CD4-positive, alpha-beta T cell treated with Interleukin-12 subunit alpha and Interleukin-12 subunit beta, for 1 hour (primary cell): ENCODE data around the gene TOP1.

Experiments
- DNase-seq: peaks from one replicate; pipeline ENCODE4 v3.0.0-alpha.2; 2020

TOP1 gene

DNA sequence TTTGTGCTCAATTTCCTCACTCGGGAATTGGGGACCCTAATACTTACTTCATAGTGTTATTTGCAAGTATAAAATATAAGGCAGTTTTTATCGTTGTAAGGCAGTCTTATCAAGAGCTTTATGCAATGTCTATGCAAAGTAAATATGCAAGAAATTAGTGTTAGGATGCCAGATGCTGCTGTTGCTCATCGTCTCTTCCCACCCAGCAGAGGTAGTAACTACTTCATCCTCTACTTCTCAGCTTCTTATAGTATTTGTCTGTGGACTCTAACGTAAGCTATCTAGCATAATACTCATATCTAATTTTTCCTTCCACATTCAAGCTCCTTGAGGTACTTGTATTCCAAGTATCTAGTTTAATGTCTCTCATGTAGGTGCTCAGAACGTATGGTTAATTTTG, 120.3 kb downstream of the TOP1 start:
- DNase-seq: no peak

DNA sequence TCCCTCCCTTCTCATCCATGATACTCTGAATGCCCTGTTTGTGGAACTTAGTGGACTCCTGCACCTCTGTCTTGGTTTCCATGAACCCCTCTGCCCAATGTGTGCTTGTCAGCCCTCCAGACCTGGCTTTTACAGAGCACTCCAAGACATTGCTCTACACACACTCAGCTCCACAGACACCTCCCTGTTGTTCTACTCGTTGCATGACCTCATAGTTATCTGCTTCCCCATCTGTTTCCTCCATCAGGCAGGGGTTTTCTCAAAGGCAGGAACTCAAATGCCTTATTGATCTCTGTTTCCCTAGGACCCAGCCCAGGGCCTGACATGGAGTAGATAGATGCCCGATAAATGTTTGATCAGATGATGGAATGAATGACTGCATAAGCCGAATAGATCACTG, 122.0 kb downstream of the TOP1 start:
- DNase-seq: peak; percentile 51

- no peak for DNase-seq
These were observed 122.7 kb downstream of the TOP1 start for GRCh38 chr20:41151134-41151869.

GRCh38 chr20:41152108-41152757, 123.6 kb downstream of the TOP1 start:
- no peak for DNase-seq

- no peak for DNase-seq
These were observed 126.0 kb downstream of the TOP1 start for GRCh38 chr20:41154436-41155176.

GRCh38 chr20:41155261-41155660, 126.6 kb downstream of the TOP1 start:
- no peak for DNase-seq

DNA sequence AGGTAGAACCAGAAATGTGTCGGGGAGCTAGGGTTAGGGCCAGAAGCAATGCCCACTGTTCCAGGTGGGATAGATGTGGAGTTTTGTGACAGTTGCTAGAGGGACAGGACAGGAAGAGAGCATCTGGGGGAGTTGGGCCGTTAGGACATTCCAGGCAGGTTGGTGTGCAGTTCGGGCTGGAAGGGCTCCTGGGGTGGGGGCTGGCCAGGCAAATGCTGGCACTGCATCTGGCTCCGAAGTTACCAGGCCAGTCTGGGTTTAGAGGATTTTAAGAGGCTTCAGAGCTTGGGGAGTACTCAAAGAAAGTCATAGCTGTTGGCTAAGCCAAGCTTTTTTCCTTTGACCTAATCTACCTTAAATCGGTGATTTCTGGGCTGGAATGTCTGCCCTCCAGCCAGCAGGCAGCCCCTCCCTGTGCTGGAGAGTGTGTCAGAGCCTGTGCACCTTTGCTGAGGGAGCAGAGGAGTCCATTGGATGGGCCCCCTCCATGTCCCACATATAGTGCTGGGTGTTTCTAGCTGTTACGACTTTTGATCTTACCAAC, 129.5 kb downstream of the TOP1 start:
- DNase-seq: no peak

- DNase-seq: no peak
These were observed 130.9 kb downstream of the TOP1 start for GRCh38 chr20:41159547-41159946.

DNA sequence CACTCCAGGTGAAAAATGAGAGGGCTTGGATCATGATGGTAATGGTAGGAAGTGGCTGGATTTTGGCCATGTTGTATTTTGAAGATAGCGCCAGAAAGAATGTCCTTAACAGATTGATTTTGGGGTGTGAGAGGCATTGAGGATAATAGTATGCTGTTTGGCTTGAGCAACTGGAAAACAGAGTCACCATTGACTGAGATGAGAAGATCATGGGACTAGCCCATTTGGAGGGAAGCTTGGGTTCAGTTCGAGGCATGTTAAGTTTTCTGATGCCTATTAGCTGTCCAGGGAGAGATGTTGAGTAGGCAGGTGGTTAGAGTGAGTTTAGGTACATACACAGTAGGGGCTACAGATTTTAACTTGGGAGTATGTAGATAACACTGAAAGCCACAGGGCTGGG, 132.1 kb downstream of the TOP1 start:
- DNase-seq: no peak

DNA sequence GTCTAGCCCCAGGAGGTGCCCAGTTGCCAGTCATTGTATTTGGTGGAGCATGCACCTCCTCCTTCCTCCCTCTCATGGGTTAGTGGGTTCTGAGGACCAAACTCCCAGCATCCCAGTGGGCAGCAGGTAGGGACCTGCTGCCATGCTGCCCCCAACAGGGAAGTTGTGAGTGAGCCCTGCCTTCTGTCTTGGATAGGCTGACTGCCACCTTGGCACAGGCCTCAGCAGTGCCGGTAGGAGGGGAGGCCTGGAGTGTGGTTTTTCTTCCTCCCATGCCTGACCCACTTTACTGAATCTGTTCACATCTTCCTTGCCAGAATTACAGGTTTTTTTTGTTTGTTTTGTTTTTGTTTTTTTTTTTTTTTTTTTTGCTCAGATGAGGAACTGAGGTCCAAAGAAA, 133.3 kb downstream of the TOP1 start:
- DNase-seq: no peak

- DNase-seq: no peak
These were observed 133.8 kb downstream of the TOP1 start for GRCh38 chr20:41162396-41162795.

GRCh38 chr20:41163821-41164220, 135.2 kb downstream of the TOP1 start:
- DNase-seq: no peak

- DNase-seq: no peak
These were observed 136.6 kb downstream of the TOP1 start for GRCh38 chr20:41165001-41165882.

GRCh38 chr20:41166201-41167117, 137.8 kb downstream of the TOP1 start:
- DNase-seq: no peak

DNA sequence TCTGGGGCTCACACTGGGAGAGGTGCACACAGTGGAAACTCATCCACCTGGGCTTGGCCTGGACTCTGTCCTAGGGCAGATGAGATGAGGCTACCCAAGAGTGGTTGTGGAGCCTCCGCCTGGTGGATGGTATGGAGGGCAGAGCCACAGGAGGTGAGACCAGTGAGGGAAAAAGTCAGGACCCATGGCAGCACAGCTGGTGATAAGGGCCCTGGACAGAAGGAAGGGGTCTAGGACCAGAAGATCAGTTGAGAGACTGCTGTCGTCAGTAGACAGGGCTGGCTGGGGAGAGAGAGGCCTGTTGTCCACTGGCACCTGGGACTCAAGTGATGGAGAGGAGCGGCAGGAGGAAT, 138.5 kb downstream of the TOP1 start:
- DNase-seq: no peak

GRCh38 chr20:41167481-41168253, 139.0 kb downstream of the TOP1 start:
- DNase-seq: no peak

DNA sequence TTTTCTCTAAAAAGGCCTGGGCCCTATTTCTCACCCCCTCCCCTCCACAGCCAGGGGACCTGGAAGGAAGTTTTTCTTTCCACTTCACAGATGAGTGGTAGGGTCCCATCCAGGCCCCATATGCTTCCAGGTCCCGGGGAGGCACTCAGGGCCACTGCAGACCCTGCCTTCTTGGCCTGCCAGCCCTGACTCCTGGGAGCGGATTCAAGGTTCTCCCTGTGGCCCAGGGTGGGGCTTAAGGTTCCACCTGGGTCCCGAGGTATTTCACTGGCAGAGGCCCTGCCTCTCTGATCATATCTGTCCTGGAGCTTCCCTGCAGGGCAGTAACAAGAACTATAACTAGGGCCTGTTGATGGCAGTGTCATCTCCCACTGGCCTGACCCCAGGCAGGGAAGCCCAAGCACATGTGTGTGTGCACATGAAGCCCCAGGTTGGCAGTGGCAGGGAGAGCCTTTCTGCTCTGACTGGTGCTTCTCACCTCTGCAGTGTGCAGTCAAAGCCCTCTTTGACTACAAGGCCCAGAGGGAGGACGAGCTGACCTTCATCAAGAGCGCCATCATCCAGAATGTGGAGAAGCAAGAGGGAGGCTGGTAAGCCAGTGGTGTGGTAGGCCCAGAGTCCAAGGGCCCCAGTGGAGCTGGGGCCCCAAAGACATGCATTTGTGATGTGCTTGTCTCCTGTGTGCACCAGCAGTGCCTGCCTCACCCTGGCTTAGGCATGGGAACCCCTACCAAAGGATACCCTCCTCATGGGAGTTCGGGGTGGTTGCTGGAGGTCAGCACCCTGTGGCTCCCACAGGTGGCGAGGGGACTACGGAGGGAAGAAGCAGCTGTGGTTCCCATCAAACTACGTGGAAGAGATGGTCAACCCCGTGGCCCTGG, 139.9 kb downstream of the TOP1 start:
- DNase-seq: no peak

GRCh38 chr20:41169162-41169690, 140.6 kb downstream of the TOP1 start:
- DNase-seq: no peak

GRCh38 chr20:41169791-41170351, 141.2 kb downstream of the TOP1 start:
- DNase-seq: no peak
